WERI-Rb-1 (cell line): ENCODE results near the gene ENTHD1.

Source experiments
- DNase-seq: peaks from one replicate; pipeline ENCODE4 v3.0.0-alpha.2; 2020
- H3K27ac ChIP-seq: fragments of 250-450 bp; sonication (Bioruptor Pico); 2 replicates; pipeline ENCODE4 v1.5.1; 2020; ENCODE audit warnings: mild to moderate bottlenecking, moderate library complexity
- H3K27me3 ChIP-seq: fragments of 250-450 bp; sonication (Bioruptor Pico); 2 replicates; pipeline ENCODE4 v1.5.1; 2021; ENCODE audit warnings: mild to moderate bottlenecking, low read depth, moderate library complexity; ENCODE audit not compliant: insufficient read depth, severe bottlenecking
- H3K36me3 ChIP-seq: fragments of 250-450 bp; sonication (Bioruptor Pico); 2 replicates; pipeline ENCODE4 v1.5.1; 2020; ENCODE audit warnings: mild to moderate bottlenecking, moderate library complexity
- H3K4me3 ChIP-seq: 2 replicates; pipeline ENCODE4 v1.5.1; 2011; ENCODE audit warnings: low read depth, mild to moderate bottlenecking, control low read depth, low read length
- H3K9me3 ChIP-seq: fragments of 250-450 bp; sonication (Bioruptor Pico); 2 replicates; pipeline ENCODE4 v1.5.1; 2021; ENCODE audit warnings: mild to moderate bottlenecking, moderate library complexity; ENCODE audit not compliant: severe bottlenecking
- CTCF ChIP-seq: IDR thresholded peaks from 2 replicates; pipeline ENCODE4 v1.5.1; 2011; ENCODE audit warnings: low read depth, mild to moderate bottlenecking, control low read depth, inconsistent platforms, low read length

Gene ENTHD1

GRCh38 chr22:39776295-39777009 lies 117.1 kb downstream of the ENTHD1 start:
- Histone ChIP-seq H3K27me3 (no peaks in the 10 kb centered on the region), H3K27ac (no peak overlapping the region), H3K36me3 (no peaks in the 10 kb centered on the region), H3K9me3 (no peaks in the 10 kb centered on the region), H3K4me3 (no peak overlapping the region)
- TF ChIP-seq CTCF: no peak
- DNase-seq: no peak

GRCh38 chr22:39773976-39774539 lies 119.5 kb downstream of the ENTHD1 start:
- Histone ChIP-seq H3K4me3 (no peak overlapping the region), H3K27me3 (no peaks in the 10 kb centered on the region), H3K27ac (no peak overlapping the region), H3K9me3 (no peaks in the 10 kb centered on the region), H3K36me3 (no peaks in the 10 kb centered on the region)
- no peak for DNase-seq
- TF ChIP-seq CTCF: no peak

GRCh38 chr22:39773503-39773902 lies 120.1 kb downstream of the ENTHD1 start:
- no peak overlapping the region for H3K27ac ChIP-seq

GRCh38 chr22:39771486-39771885 lies 122.1 kb downstream of the ENTHD1 start:
- no peak for TF ChIP-seq CTCF
- H3K27me3 ChIP-seq: no peaks in the 10 kb centered on the region
- H3K9me3 ChIP-seq: no peaks in the 10 kb centered on the region
- H3K36me3 ChIP-seq: no peaks in the 10 kb centered on the region
- H3K27ac ChIP-seq: no peak overlapping the region
- no peak for DNase-seq
- H3K4me3 ChIP-seq: no peak overlapping the region

More at GRCh38 chr22:39773503-39773902, 120.1 kb downstream of the ENTHD1 start:
- no peak for TF ChIP-seq CTCF
- Histone ChIP-seq H3K36me3 (no peaks in the 10 kb centered on the region), H3K9me3 (no peaks in the 10 kb centered on the region), H3K4me3 (no peak overlapping the region), H3K27me3 (no peaks in the 10 kb centered on the region)
- no peak for DNase-seq

GRCh38 chr22:39765661-39766060 lies 127.9 kb downstream of the ENTHD1 start:
- peaks cover 3% of the 10 kb centered on the region for H3K9me3 ChIP-seq
- TF ChIP-seq CTCF: no peak

More at GRCh38 chr22:39765661-39766060, 127.9 kb downstream of the ENTHD1 start:
- Histone ChIP-seq H3K4me3 (no peak overlapping the region), H3K27me3 (no peaks in the 10 kb centered on the region), H3K36me3 (no peaks in the 10 kb centered on the region), H3K27ac (no peak overlapping the region)
- no peak for DNase-seq
